H1 (cell line): ENCODE data around the gene KRTAP15-1. TPM values are rescaled to one million over a fixed set of nuclear protein-coding genes. Genes with fewer than 3 reads are reported as not detected.

Experiments used
- POLR2A ChIP-seq, 2 experiments: IDR thresholded peaks; 1 replicate in 1 of 2; 2 replicates in 1 of 2; pipeline ENCODE4 v1.6.1; 2011; ENCODE audit warnings: low read depth in 2 of 2, low read length in 2 of 2, mild to moderate bottlenecking in 2 of 2; ENCODE audit errors: control extremely low read depth in 1 of 2
- RAD21 ChIP-seq, 2 experiments: IDR thresholded peaks in 1 of 2; conservative IDR thresholded peaks in 1 of 2; 2 replicates each; pipeline ENCODE4 v1.6.1; 2011; ENCODE audit warnings: low read depth in 2 of 2, low read length in 2 of 2, improper control_type of control experiment in 1 of 2, inconsistent platforms in 1 of 2, mild to moderate bottlenecking in 1 of 2, moderate library complexity in 1 of 2
- RNF2 ChIP-seq: fragments of 200-900, 300-1000 bp; sonication (generic); IDR thresholded peaks from 2 replicates; pipeline ENCODE4 v1.7.1; 2016; ENCODE audit warnings: borderline replicate concordance, low read depth, mild to moderate bottlenecking, antibody characterized with exemption, low read length; ENCODE audit not compliant: poor library complexity, severe bottlenecking; ENCODE audit errors: missing control alignments
- YY1 ChIP-seq: IDR thresholded peaks from 2 replicates; pipeline ENCODE4 v1.6.1; 2011; ENCODE audit warnings: low read depth, mild to moderate bottlenecking, low read length
- polyA plus RNA-seq, 7 experiments: library from polyadenylated mRNA; depleted of rRNA in 3 of 7; stranded (reverse) in 5 of 7; unstranded in 2 of 7; fragments of >200 nt in 5 of 7; fragments of 200-250 nt in 2 of 7; gene quantifications; 1 replicate in 5 of 7; 2 replicates in 1 of 7; 4 replicates in 1 of 7; pipeline versions ENCODE4 v1.2.1 to v1.2.3, GENCODE V29; 2011 to 2013; ENCODE audit warnings: missing spikeins in 2 of 7, mixed read lengths in 2 of 7
- total RNA-seq: library from RNA; stranded (reverse); fragmentation: NEBNext Ultra II Directional; extraction: Animal tissue kit (Norgen Biotek cat#: 25700); gene quantifications from 2 replicates; pipeline ENCODE4 v1.2.1, GENCODE V29; 2021

Gene KRTAP15-1
- total and polyA plus RNA-seq, 2 of the 8 experiments (the other 6 are each of a cell fraction or from before 2014, with no cell fraction given) = not detected

- TF ChIP-seq YY1 (no peak), POLR2A (IDR thresholded peaks at IDR 0.05; ENCODE audit: control extremely low read depth in 1 of 2, low read depth in 2 of 2, low read length in 2 of 2) (no peak), RNF2 (no peak), RAD21 (IDR thresholded peaks at IDR 0.05 in 1 of 2, conservative IDR thresholded peaks at IDR 0.05 in 1 of 2; ENCODE audit: low read depth in 2 of 2, low read length in 2 of 2) (peak; percentile 75 to 76)
These were observed 23.6 kb downstream of the KRTAP15-1 start (continued) for GRCh38 chr21:30463713-30464112.
